Pancreas (tissue), 10 donors: ENCODE results near the gene RLN3. TPM values are rescaled to one million over a fixed set of nuclear protein-coding genes. Genes with fewer than 3 reads are reported as not detected.

Source experiments
- ATAC-seq, 4 donors: fragments of 200-7000 bp; cut with Tn5 transposase; one replicate each; pipeline versions ENCODE4 v1.8.0 to v1.9.1; 2020; ENCODE audit warnings: mild to moderate bottlenecking in 4 of 4, moderate library complexity in 4 of 4
- DNase-seq, 6 donors: peaks; one replicate each; pipeline ENCODE4 v3.0.0-alpha.2; 2020
- FAIRE-seq: peaks from 2 replicates; lab custom pipeline; 2012; peaks lifted over from hg19 to GRCh38; lab: Jason Lieb, UNC
- H3K27ac ChIP-seq, 4 donors: fragments of 200-600 bp; sonication (generic); 1 replicate in 3 of 4; 2 replicates in 1 of 4; pipeline versions ENCODE4 v1.5.0 to v1.8.0; 2020
- H3K27me3 ChIP-seq, 4 donors: fragments of 200-600 bp; one replicate each; pipeline ENCODE4 v1.8.0; 2021
- H3K36me3 ChIP-seq, 3 donors: fragments of 200-600 bp; sonication (generic) in 1 of 3; one replicate each; pipeline versions ENCODE4 v1.5.0 to v1.8.0; 2020 to 2021
- H3K4me1 ChIP-seq, 3 donors: fragments of 200-600 bp; one replicate each; pipeline ENCODE4 v1.8.0; 2021
- H3K4me3 ChIP-seq, 4 donors: fragments of 200-600 bp; sonication (generic) in 2 of 4; one replicate each; pipeline versions ENCODE4 v1.5.0 to v1.8.0; 2020 to 2021
- H3K9me3 ChIP-seq, 4 donors: fragments of 200-600 bp; one replicate each; pipeline ENCODE4 v1.8.0; 2021
- WGBS, 2 donors: extraction: QIAGEN DNeasy Blood & Tissue Kit; methylation state at CpG; one replicate each; pipeline ENCODE4 v1.1.7; 2013; 5-methylcytosine and 5-hydroxymethylcytosine counted together
- intact Hi-C, 3 donors: fragments of 100-400 bp; cut with DNase I; formaldehyde crosslinking; loops; one replicate each; pipeline versions ENCODE4 v1.11.1 to v1.14.2; 2022
- polyA plus RNA-seq, 2 donors: library from polyadenylated mRNA; stranded (reverse); fragments of 200-250 nt; gene quantifications; one replicate each; pipeline ENCODE4 v1.2.3, GENCODE V29; 2013
- total RNA-seq, 6 donors: library from RNA; stranded (reverse); fragmentation: NEBNext Ultra II Directional in 4 of 6; extraction: Animal tissue kit (Norgen Biotek cat#: 25700) in 4 of 6; gene quantifications; one replicate each; pipeline versions ENCODE4 v1.2.1 to v1.2.4, GENCODE V29; 2021 to 2023
- TF ChIP-seq, protein P1 (sequence below), 4 donors: fragments of 200-600 bp; sonication (generic) in 3 of 4; IDR thresholded peaks; one replicate each; pipeline versions ENCODE4 v1.5.0 to v1.8.0; 2021; ENCODE audit warnings: antibody characterized with exemption in 4 of 4
- donor health status: healthy with polysubstance abuse.
- donor health status: DM: no; HTN: no; CAD: no; lungs with moderate emphysema.
- donor health status: DM: no; HTN: no; CAD: no.
- donor health status: control.
- donor health status: control.
- donor health status: Bipolar disorder and iron deficiency.
- donor health status: DM: yes; HTN: yes; CAD: no.
- donor health status: DM: no; HTN: no; CAD: no.
- donor health status: DM: no; HTN: no; CAD: no.
- donor health status: DM: yes; HTN: yes; CAD: no.

Gene RLN3
- total and polyA plus RNA-seq, 8 donors, result not detected

DNA sequence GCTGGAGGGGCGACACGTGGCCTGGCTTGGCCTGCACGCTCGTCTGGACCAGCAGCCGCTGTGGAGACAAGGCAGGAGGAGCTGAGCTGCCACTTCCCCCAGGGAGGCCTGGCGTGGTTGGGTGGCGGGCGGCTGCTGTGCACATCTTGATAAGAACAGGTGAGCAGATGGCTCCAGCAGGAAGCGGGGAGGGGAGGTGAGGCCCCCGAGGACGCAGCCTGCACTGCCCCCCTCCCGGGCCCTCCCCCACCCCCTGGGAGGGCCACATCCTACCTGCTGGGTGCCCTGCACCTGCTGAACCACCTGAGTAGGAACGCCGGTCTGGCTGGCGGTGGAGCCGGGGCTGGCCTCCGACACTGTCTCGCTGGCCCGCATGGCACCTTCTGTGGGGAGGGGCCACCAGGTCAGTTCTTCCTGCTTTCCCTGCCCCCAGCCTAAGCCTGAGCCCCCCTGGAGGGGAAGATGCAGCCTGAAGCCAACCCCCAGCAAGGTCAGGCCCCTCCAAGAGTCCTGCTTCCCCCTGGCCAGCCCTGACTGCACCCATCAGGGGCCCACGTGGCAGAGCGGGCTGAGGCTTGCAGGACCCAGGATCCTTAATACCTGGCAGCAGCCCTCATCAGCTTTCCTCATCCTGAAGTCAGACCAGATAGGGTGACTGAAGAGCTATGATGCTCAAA is 44.6 kb upstream of the RLN3 start:
- TF ChIP-seq, protein P1, sequence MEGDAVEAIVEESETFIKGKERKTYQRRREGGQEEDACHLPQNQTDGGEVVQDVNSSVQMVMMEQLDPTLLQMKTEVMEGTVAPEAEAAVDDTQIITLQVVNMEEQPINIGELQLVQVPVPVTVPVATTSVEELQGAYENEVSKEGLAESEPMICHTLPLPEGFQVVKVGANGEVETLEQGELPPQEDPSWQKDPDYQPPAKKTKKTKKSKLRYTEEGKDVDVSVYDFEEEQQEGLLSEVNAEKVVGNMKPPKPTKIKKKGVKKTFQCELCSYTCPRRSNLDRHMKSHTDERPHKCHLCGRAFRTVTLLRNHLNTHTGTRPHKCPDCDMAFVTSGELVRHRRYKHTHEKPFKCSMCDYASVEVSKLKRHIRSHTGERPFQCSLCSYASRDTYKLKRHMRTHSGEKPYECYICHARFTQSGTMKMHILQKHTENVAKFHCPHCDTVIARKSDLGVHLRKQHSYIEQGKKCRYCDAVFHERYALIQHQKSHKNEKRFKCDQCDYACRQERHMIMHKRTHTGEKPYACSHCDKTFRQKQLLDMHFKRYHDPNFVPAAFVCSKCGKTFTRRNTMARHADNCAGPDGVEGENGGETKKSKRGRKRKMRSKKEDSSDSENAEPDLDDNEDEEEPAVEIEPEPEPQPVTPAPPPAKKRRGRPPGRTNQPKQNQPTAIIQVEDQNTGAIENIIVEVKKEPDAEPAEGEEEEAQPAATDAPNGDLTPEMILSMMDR (IDR thresholded peaks at IDR 0.05), result no peak
- Histone ChIP-seq H3K4me1 (no peaks in the 10 kb centered on the region), H3K27ac (no peak overlapping the region), H3K36me3 (peaks cover 0 to 4% (median 0%) of the 10 kb centered on the region in 3 donors), H3K4me3 (no peak overlapping the region), H3K9me3 (no peaks in the 10 kb centered on the region), H3K27me3 (no peaks in the 10 kb centered on the region)
- DNase-seq (peak in 2 of 6 donors; percentile 36 to 83), ATAC-seq (peak in 2 of 4 donors; percentile 33 to 59), FAIRE-seq (no peak)
- WGBS, 2 donors, result 90 to 91% methylated on average over 21 of the region's 21 CpGs
- intact Hi-C loops, result no loop called here

DNA sequence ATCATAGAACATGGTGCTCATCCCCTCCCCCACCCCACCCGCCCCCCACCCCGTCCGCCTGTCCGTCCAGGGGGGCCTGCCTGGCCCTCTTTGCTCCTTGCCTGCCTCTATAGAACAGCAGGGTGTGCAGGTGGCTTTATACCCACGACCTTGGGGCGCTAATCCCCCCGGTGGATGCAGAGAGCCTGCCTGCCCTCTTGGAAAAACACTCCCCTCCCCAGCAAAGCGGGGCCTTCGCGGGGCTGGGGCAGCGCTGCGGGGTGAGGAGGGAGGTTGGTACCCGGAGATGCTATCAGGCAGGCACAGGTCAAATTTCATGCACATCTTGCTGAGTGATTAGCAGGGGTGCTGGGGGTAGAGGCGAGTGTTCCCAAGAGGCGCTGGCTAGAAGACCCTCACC is 43.8 kb upstream of the RLN3 start:
- Histone ChIP-seq H3K4me3 (no peak overlapping the region), H3K27ac (no peak overlapping the region), H3K27me3 (no peaks in the 10 kb centered on the region), H3K36me3 (peaks cover 0 to 4% (median 0%) of the 10 kb centered on the region in 3 donors), H3K4me1 (no peaks in the 10 kb centered on the region), H3K9me3 (no peaks in the 10 kb centered on the region)
- ATAC-seq (no peak), DNase-seq (no peak), FAIRE-seq (no peak)
- 64 to 69% methylated on average over 13 to 15 of the region's 15 CpGs for WGBS, 2 donors
- intact Hi-C loops, result no loop called here
- TF ChIP-seq, protein P1 (IDR thresholded peaks at IDR 0.05), result no peak

DNA sequence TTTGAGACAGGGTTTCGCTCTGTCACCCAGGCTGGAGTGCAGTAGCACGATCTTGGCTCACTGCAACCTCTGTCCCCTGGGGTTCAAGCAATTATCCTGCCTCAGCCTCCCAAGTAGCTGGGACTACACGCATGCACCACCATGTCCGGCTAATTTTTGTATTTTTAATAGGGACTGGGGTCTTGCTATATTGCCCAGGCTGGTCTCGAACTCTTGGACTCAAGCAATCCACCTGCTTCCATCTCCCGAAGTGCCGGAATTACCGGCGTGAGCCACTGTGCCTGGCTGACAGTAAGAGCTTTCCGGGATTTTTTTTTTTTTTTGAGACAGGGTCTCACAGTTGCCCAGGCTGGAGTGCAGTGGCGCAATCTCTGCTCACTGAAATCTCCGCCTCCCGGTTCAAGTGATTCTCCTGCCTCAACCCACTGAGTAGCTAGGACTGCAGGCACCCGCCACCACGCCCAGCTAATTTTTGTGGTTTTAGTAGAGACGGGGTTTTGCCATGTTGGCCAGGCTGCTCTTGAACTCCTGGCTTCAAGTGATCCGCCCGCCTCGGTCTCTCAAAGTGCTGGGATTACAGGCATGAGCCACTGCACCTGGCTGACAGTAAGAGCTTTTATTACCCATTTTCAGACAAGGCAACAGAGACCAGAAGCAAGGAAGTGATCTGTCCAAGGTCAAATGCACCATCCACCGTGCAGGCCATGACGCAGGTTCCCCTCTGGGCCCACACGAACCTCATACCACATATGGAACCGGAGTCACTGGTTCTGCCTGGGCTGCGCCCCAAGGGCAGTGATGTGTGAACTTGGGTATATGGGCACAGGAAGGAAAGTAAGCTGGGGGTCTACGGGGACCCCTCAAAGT is 42.8 kb upstream of the RLN3 start:
- no peak for ATAC-seq
- Histone ChIP-seq H3K27ac (peak overlapping the region in 1 of 4 donors; percentile 69), H3K9me3 (no peaks in the 10 kb centered on the region), H3K36me3 (peaks cover 0 to 4% (median 0%) of the 10 kb centered on the region in 3 donors), H3K4me1 (no peaks in the 10 kb centered on the region), H3K4me3 (no peak overlapping the region), H3K27me3 (no peaks in the 10 kb centered on the region)
- 91 to 92% methylated on average over 25 of the region's 25 CpGs for WGBS, 2 donors
- TF ChIP-seq, protein P1 (IDR thresholded peaks at IDR 0.05), result no peak
- FAIRE-seq, result no peak
- no peak for DNase-seq
- intact Hi-C loops, result no loop called here

DNA sequence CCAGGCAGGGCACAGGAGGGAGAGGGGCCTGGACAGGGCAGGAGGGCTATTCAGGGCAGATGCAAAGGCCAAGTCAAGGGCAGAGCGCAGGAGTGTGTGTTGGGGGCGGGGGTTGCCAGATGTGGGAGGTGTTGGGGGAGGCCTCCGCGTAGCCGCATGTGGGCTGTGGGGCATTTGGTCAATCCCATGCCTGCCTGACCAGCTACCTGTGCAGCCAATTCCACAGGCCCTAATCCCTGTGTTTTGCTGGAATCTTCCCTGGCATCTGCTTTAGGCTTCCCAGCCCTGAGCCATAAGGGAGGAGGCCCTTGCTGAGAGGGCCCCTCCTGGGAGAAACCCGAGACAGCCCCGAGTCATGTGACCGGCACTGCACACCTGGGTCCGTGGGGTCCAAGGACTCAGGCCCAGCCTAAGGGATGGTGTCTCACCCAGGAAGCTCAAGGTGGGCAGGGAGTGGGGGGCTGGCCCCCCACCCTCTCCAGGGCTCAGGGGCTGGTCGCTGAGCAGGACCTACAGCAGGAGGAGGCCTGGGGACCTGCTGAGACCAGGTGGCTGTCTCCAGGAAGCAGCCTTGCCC is 42.1 kb upstream of the RLN3 start:
- no peaks in the 10 kb centered on the region for H3K27me3 ChIP-seq
- 77 to 78% methylated on average over 10 of the region's 10 CpGs for WGBS, 2 donors
- no peaks in the 10 kb centered on the region for H3K4me1 ChIP-seq
- DNase-seq (no peak), FAIRE-seq (no peak), ATAC-seq (peak in 1 of 4 donors; percentile 1)
- intact Hi-C loops, result no loop called here
- peaks cover 0 to 5% (median 0%) of the 10 kb centered on the region in 3 donors for H3K36me3 ChIP-seq
- no peaks in the 10 kb centered on the region for H3K9me3 ChIP-seq
- H3K27ac ChIP-seq, result peak overlapping the region in 3 of 4 donors; percentile 30 to 72 (median 69)
- no peak overlapping the region for H3K4me3 ChIP-seq
- TF ChIP-seq, protein P1 (IDR thresholded peaks at IDR 0.05), result no peak
